ENCODE measurements around the gene ZCWPW2. TPM values are rescaled to one million over a fixed set of nuclear protein-coding genes. Genes with fewer than 3 reads are reported as not detected.

ZCWPW2 gene
- total and polyA plus RNA-seq, 2 of the 4 experiments (the other 2 are of a cell fraction), result 0.18 to 0.24 TPM

DNA sequence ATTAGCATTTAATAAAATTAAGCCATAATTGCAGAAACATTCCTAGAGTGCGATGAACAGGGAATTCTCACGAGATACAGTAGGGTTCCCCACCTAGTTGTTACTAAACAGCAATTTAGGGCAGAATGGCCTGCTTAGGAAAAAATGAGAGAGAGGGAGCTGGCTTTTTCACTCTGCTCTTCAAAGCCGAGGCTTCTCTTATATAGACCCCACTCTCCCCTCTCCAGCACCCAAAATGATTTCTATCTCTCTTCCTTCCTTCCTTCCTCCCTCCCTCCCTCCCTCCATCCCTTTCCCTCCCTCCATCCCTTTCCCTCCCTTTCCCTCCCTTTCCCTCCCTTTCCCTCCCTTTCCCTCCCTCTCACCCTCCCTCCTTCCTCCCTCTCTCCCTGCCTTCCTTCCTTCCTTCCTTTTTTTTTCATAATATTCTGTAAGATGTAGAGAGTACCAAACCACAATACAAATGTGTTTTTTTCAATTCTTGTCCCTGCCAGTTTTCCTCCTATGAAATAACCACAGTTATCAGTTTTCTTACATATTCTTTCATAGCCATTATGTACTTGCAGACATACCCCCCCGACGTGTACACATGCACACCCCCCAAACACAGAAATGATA is 48.1 kb upstream of the ZCWPW2 start:
- no peaks in the 10 kb centered on the region for H3K9me3 ChIP-seq (ENCODE audit: control insufficient read depth, insufficient read depth, low read length)
- no CpG with 5 or more reads among the region's 5 CpGs for WGBS, 2 experiments (ENCODE audit: extremely low coverage in 2 of 2, insufficient read length in 1 of 2)
- in situ Hi-C loops (cut with MboI; ENCODE audit: low sequenced_read_pairs), result no loop called here
- H4K20me1 ChIP-seq (ENCODE audit: insufficient read depth, low read length), result no peaks in the 10 kb centered on the region
- H3K56ac ChIP-seq (ENCODE audit: extremely low read depth, insufficient read depth, low read length), result no peak overlapping the region
- TF ChIP-seq RCOR1 (IDR thresholded peaks at IDR 0.05; ENCODE audit: insufficient replicate concordance, low read length) (no peak), RFX5 (IDR thresholded peaks at IDR 0.05; ENCODE audit: low read depth, low read length) (no peak), MXI1 (IDR thresholded peaks at IDR 0.05; ENCODE audit: borderline replicate concordance, low read depth, low read length) (no peak), SMC3 (IDR thresholded peaks at IDR 0.05; ENCODE audit: low read depth, low read length) (no peak), BHLHE40 (IDR thresholded peaks at IDR 0.05; ENCODE audit: low read depth, low read length) (no peak), POLR2A (IDR thresholded peaks at IDR 0.05; ENCODE audit: low read depth, low read length) (no peak), FOS (IDR thresholded peaks at IDR 0.05; ENCODE audit: low read depth, low read length) (no peak), CEBPB (IDR thresholded peaks at IDR 0.05; ENCODE audit: low read depth, low read length) (no peak), CTCF (conservative IDR thresholded peaks at IDR 0.05; ENCODE audit: low read depth, low read length) (no peak)
- H2BK120ac ChIP-seq (ENCODE audit: low read depth, low read length), result no peak overlapping the region
- H3K9ac ChIP-seq (ENCODE audit: low read depth, low read length), result no peak overlapping the region
- no peak overlapping the region for H2AFZ ChIP-seq (replicated peaks; ENCODE audit: low read length, poor library complexity)
- DNase-seq (no peak), ATAC-seq (ENCODE audit: low read depth) (no peak)
- no peak overlapping the region for H3K27ac ChIP-seq (ENCODE audit: insufficient read depth, low read length)
- no peaks in the 10 kb centered on the region for H3K79me1 ChIP-seq (ENCODE audit: low read depth in 1 of 2, low read length in 2 of 2)
- H3K23ac ChIP-seq (ENCODE audit: low read depth, low read length), result no peak overlapping the region
- H3K14ac ChIP-seq (replicated peaks; ENCODE audit: low read depth, low read length), result no peak overlapping the region
- H3K18ac ChIP-seq (ENCODE audit: low read depth, low read length), result no peak overlapping the region
- no peak overlapping the region for H2AK9ac ChIP-seq (replicated peaks; ENCODE audit: low read depth, low read length, poor library complexity)
- H2BK5ac ChIP-seq (ENCODE audit: low read depth, low read length, poor library complexity, severe bottlenecking), result no peak overlapping the region
- intact Hi-C loops (cut with micrococcal nuclease), result no loop called here
- dilution Hi-C loops (cut with HindIII; ENCODE audit: low sequenced_read_pairs, unreplicated experiment), result no loop called here
- no peak overlapping the region for H2AK5ac ChIP-seq (ENCODE audit: low read depth, low read length)
- no TSS peak for BruUV-seq (replicated peaks)
- no peak overlapping the region for H3K4me3 ChIP-seq (ENCODE audit: insufficient read depth, low read depth, low read length)
- no peaks in the 10 kb centered on the region for H3K9me1 ChIP-seq (ENCODE audit: insufficient read depth, low read length)
- ChIA-PET CTCF (interaction anchor here (0.5 kb wide), 1 partner anchor 154 kb away, joined by 3 read pairs; no protein-coding TSS in a partner anchor), POLR2A (ENCODE audit: unreplicated experiment) (no interaction called here)
- no peak overlapping the region for H2BK20ac ChIP-seq (ENCODE audit: low read depth, low read length)
- H3K27me3 ChIP-seq (ENCODE audit: control insufficient read depth, insufficient read depth, low read length), result no peaks in the 10 kb centered on the region
- no peak overlapping the region for H2BK15ac ChIP-seq (ENCODE audit: low read depth, low read length)
- no peaks in the 10 kb centered on the region for H3K4me1 ChIP-seq (ENCODE audit: control insufficient read depth, insufficient read depth, low read length)
- H4K8ac ChIP-seq (ENCODE audit: low read depth in 2 of 2, low read length in 2 of 2), result no peak overlapping the region
- H3K4ac ChIP-seq (ENCODE audit: low read depth, low read length), result no peak overlapping the region
- no peak overlapping the region for H3K4me2 ChIP-seq (ENCODE audit: low read depth, low read length)
- H4K91ac ChIP-seq (ENCODE audit: insufficient read depth, low read depth, low read length), result no peak overlapping the region
- H4K5ac ChIP-seq (ENCODE audit: low read depth, low read length), result no peak overlapping the region
- H3K36me3 ChIP-seq (ENCODE audit: control insufficient read depth, insufficient read depth, low read length), result no peaks in the 10 kb centered on the region

All from IMR-90 (cell line).